ENCODE data around the gene KIF26A.

GRCh38 chr14:104172880-104173279 lies 34.5 kb downstream of the KIF26A start:
- no peak for TF ChIP-seq CTCF (IDR thresholded peaks at IDR 0.05)
- no peak for TF ChIP-seq POLR2A (IDR thresholded peaks at IDR 0.05)
- TF ChIP-seq POLR2AphosphoS5 (IDR thresholded peaks at IDR 0.05): no peak

Measured in breast epithelium (tissue), 3 donors.